Measurements from ENCODE around the gene PHF19.

Gene PHF19

GRCh38 chr9:120872791-120873502 is 4.0 kb downstream of the PHF19 start:
- no peak for DNase-seq

- no peak for DNase-seq
Measured at GRCh38 chr9:120870206-120870605, 6.8 kb downstream of the PHF19 start.

DNA sequence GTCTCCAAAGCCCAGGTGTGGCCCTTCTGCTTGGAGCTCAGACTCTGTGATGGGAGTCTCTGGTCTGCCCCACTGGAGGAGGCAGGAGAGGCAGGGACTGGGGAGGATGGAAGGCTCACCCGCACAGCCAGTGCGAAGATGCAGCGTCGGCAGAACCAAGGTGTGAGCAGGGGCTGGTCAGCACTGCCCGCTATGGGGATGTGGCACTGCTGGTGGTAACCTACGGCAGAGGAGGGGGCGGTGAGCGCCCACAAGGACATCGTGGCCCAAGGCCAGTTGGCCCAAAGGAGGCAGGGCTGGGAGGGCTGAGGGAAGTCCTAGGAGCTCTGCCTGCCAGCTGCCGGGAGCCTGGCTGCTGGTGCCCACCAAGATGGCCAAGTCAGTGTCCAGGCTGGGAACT is 7.3 kb downstream of the PHF19 start:
- no peak for DNase-seq

DNA sequence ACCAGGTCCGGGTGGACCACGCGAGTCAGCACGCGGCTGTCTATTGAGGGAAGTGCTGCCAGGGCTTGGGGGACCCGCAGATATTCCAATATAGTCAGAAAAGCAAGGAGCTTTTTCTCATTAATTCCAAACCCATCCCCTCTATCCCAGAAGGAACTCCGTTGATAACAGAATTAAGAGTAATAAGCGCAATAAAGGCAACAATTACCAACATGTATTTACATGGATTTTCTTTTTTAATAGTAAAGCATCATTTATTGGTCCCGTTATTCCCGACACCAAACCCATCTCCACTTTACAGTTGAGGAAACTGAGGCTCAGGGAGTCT is 7.7 kb downstream of the PHF19 start:
- DNase-seq: no peak

GRCh38 chr9:120868676-120869359 is 8.2 kb downstream of the PHF19 start:
- peak; percentile 86 for DNase-seq

- DNase-seq: no peak
Measured at GRCh38 chr9:120868339-120868675, 8.7 kb downstream of the PHF19 start.

DNA sequence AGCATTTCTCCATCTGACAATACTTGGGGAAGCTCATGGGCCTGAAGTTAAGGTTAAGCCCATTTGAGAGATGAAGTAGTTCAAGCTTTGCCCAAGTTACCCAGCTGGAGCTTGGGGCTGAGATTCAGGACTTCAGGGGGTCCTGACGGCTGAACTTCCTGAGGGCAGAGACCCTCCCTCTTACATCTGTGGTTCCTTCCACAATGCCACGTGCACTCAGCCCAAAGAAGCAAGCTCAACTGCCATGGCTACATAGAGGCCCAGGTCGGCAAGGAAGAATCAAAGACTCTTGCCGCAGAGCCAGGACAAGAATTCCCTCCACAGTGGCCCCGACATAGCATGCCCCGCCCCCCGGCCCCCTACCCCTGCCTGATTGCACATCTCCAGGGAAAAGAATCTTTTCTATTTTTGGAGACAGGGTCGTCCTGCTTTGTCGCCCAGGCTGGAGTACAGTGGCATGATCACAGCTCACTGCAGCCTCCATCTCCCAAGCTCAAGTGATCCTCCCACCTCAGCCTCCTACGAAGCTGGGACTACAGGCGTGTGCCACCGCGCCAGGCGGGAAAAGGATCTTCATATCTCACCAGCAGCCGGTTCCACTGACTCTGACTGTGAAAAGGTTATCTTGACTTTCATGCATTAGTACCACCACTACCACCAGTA is 9.2 kb downstream of the PHF19 start:
- DNase-seq: no peak

DNA sequence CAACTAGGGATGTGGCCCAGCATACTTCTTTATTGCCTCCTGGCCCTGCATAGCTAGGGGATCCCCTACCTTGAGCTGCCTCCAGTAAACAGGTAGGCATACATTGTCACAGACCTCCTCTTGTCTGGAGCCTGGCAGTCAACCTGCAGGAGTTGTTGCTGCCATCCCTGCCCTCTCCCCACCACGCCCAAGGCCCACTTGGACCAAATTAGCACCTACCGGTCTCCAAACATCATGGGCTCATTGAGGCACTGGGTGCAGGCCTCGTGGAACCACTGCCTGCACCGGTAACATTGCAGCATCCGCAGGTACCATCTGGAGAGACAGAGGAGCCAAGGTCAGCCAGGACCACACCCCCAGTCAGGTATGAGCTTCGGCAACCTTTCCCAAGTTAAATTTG is 10.3 kb downstream of the PHF19 start:
- no peak for DNase-seq

- DNase-seq: no peak
Measured at GRCh38 chr9:120865809-120866208, 11.2 kb downstream of the PHF19 start.

DNA sequence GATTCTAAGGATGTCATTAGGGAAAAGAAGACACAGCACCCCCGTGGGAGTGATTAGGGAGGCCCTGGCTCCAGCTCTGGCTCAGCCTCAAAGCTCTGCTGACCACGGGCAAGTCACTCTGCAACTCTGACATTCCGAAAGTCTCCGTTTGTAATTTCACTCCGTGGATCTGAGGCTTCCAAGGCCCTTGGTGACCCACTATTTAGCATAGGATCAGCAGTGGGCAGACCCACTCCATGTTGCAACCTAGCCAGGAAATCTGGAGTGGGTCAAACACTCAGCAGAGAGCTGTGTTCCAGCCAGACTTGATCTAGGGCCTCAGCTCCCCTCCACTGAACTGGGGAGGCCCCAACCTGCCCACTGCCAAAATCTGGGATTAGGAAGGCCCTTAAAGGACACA is 11.8 kb downstream of the PHF19 start:
- DNase-seq: no peak

DNA sequence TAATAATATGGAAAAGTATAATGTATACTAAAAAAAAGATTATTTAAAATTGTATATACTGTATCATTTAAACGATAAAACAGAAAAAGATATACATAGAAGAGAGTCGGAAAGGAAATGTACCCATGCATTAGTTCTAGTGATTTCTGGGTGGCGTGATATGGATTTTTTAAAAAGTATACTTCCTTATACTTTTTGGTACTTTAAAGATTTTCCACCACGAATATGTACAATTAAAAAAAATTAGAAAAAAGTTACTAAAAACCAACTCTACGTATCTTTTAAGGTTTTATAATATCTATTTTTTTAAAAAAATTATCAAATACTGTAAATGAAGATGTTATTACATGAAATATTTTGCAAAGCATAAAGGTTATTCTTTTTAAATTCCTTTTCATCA is 12.3 kb downstream of the PHF19 start:
- no peak for DNase-seq

- DNase-seq: no peak
Measured at GRCh38 chr9:120863833-120864232, 13.2 kb downstream of the PHF19 start.

DNA sequence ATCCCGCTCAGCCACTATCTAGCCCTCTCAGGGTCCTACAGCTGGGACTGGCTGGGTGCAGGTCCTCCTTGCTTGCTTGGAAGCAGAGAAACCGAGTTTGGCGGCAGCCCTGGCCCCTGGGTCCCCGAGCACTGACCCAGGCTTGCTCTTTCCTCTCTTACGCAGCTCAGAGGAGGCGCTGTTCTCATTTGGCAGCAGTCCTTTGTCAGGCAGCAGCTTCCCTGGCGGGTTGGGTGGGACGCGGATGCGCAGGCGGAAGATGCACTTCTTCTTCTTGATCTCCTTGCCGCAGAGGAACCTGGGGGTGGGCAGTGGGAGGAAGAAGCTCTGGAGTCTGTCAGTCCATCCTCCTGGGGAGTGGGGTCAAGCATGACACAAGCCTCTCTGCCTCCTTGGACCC is 14.5 kb downstream of the PHF19 start:
- no peak for DNase-seq

GRCh38 chr9:120861935-120862334 is 15.1 kb downstream of the PHF19 start:
- no peak for DNase-seq

DNA sequence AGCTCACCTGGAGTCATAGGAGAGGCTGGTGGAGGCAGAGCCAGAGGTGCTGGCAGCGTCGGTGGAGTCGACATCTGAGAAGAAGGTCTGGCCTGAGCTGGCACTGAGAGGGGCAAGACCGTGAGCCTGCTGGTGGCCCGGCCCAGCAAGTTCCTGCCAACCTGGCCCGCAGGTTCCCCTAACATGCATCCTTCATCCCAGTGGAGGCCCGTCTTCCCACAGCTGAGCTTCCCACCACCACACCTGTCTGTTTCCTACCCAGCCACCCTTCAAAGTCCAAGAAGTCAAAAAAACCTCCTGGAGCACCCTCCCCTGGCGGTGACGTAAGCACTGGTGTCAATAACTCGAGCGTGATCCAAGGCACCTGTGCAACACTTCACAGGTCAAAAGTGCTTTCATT is 16.9 kb downstream of the PHF19 start:
- no peak for DNase-seq

DNA sequence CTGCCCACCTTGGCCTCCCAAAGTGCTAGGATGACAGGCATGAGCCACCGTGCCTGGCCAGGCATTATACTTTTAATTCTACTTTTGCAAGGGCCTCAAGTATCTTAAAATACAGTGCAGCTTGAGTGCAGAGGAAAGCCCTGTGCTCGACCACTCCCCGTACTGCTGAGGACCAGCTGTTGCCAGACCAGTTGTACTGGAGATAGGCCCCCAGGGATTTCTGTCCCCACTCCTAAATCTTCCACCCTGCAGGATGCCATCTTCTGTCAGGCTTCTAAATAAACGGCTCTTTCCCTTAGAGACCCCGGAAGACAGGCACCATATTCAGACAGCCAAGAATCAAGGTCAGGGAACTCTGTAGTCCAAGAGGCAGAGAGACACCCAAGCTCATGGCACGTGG is 17.6 kb downstream of the PHF19 start:
- DNase-seq: no peak

- DNase-seq: no peak
Measured at GRCh38 chr9:120857902-120858301, 19.1 kb downstream of the PHF19 start.

- DNase-seq: no peak
Measured at GRCh38 chr9:120857481-120857880, 19.5 kb downstream of the PHF19 start.

DNA sequence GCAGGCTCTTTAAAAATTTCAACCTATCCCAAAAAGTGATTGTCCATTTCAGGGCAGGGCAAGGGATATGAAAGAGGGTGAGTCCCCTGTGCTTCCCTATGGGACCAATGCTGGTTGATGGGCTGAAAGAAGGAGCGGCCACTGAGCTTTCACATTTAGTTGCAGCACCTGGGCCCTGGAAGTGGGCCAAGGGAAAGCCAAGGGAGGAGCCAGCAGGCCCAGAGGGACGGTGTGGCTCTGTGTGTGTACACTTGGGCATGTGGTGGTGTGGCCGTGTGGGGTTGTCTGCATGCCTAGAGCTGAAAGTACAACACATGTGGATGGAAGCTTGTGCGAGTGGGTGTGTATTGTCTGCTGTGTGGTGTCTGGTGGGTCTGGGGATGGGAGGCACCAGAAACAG is 20.3 kb downstream of the PHF19 start:
- peak; percentile 8 for DNase-seq

DNA sequence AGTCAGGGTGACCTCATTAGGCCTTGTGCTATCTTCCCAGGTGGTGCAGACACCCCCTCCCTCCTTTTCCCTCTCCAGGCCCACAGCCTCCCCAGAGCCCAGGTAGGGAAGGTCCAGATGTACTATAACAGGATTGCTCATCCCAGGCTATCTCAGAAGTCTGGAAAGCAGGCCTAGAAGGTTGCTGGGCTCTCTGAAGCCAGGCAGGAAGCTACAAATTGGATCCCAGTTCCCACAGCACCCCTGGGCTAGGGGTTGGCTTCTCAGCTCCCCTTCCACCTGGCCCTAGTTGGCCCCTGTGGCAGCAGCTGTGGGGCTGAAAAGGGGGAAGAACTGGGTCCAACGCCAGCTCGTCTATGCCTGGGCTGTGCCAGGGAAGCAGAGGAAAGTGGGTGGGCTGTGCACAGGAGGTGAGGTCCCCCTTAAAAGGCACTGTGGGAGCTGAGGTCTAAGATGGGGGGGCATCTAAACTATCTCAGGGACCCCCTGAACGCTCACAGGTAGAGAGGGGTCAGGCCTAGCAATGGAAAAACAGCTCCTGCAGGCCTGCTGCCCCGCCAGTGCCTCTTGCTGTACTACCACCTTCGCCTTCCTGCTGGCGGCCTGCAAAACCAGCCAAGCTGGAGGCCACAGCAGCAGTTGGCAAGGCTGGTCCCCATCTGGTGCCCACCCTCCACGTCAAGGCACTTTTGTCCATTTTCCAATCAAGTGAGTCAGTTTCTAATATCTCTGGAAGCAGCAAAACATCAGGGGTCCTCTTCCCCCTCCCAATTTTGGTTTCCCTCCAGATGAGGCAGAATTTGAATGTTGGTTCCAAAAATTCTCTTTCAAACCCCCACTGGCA is 20.9 kb downstream of the PHF19 start:
- no peak for DNase-seq

GRCh38 chr9:120854596-120855327 is 22.2 kb downstream of the PHF19 start:
- no peak for DNase-seq

GRCh38 chr9:120853198-120853597 is 23.8 kb downstream of the PHF19 start:
- no peak for DNase-seq

Data from NCI-H1436 (cell line).